GM23248 (cell line): ENCODE measurements around the gene MAGEA11.

Experiments
- EZH2 ChIP-seq: fragments of 200-600 bp; sonication (generic); IDR thresholded peaks from 2 replicates; pipeline ENCODE4 v1.6.1; 2018; ENCODE audit warnings: antibody characterized with exemption, mild to moderate bottlenecking; ENCODE audit not compliant: insufficient read depth, poor library complexity, severe bottlenecking
- EZH2phosphoT487 ChIP-seq: fragments of 200-600 bp; sonication (generic); IDR thresholded peaks from 2 replicates; pipeline ENCODE4 v1.6.1; 2018; ENCODE audit warnings: antibody characterized with exemption, moderate library complexity, mild to moderate bottlenecking, low read depth; ENCODE audit not compliant: insufficient read depth

DNA sequence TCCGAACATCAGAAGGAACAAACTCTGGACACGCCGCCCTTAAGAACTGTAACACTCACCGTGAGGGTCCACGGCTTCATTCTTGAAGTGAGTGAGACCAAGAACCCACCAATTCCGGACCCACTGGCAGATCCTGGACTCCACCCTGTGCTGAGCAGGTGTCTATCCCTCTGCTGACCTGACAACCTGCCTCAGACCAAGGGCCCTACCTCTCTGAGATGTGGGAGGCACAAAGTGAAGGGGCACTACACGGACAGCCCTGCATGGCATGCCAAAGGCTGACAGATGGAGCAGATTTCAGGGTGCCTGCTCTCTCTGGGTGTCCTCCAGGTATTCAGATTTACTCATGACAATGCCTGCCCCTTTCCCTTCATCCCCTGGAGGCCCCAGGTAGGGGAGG is 48.0 kb downstream of the MAGEA11 start:
- TF ChIP-seq EZH2, result no peak
- no peak for TF ChIP-seq EZH2phosphoT487
